GM12878 (cell line): ENCODE data around the gene ATP6V0D1. TPM values are rescaled to one million over a fixed set of nuclear protein-coding genes. Genes with fewer than 3 reads are reported as not detected.

Experiments
- ATAC-seq: fragments of 200-7000 bp; cut with Tn5 transposase; 3 replicates; pipeline ENCODE4 v1.9.1; 2020; ENCODE audit warnings: mild to moderate bottlenecking, moderate library complexity
- BruUV-seq: library from RNA; stranded (reverse); fragments of 400-500 nt; replicated peaks from 2 replicates; lab custom pipeline; 2021; lab: Mats Ljungman, UMichigan
- CTCF ChIA-PET: fragments of 300-600 bp; sonication (Branson Sonifier 250); formaldehyde crosslinking; extraction: SDS; loops from one replicate; lab custom pipeline; 2021; ENCODE audit warnings: inconsistent platforms; lab: Yijun Ruan, JAX
- POLR2A ChIA-PET: fragments of 350-600 bp; formaldehyde crosslinking; extraction: SDS; loops from one replicate; lab custom pipeline; 2021; ENCODE audit warnings: inconsistent platforms; lab: Charles Lee
- RAD21 ChIA-PET: fragments of 300-600 bp; sonication (Branson Sonifier 250); formaldehyde crosslinking; loops from one replicate; lab custom pipeline; 2023; ENCODE audit warnings: antibody characterized with exemption; ENCODE audit not compliant: unreplicated experiment; lab: Charles Lee
- SMC1A ChIA-PET: fragments of 300-600 bp; sonication (Branson Sonifier 250); formaldehyde crosslinking; loops from one replicate; lab custom pipeline; 2023; ENCODE audit not compliant: unreplicated experiment, uncharacterized antibody; lab: Charles Lee
- DNase-seq: peaks from one replicate; pipeline ENCODE4 v3.0.0-alpha.2; 2011; ENCODE audit warnings: low read depth, low spot score
- FAIRE-seq: peaks from 3 replicates; lab custom pipeline; 2011; peaks lifted over from hg19 to GRCh38; lab: Jason Lieb, UNC
- H2AFZ ChIP-seq: 2 replicates; pipeline ENCODE4 v1.6.0; 2011; ENCODE audit warnings: low read depth, low read length, control low read depth; ENCODE audit not compliant: control insufficient read depth
- H3K27ac ChIP-seq: 2 replicates; pipeline ENCODE4 v1.5.1; 2011; ENCODE audit warnings: control low read depth; ENCODE audit not compliant: control insufficient read depth, insufficient read depth
- H3K27me3 ChIP-seq, 2 experiments: replicated peaks in 1 of 2; 2 replicates each; pipeline versions ENCODE4 v1.6.0 to v1.6.1; 2011; ENCODE audit warnings: low read length in 1 of 2; ENCODE audit not compliant: control insufficient read depth in 2 of 2, insufficient read depth in 2 of 2
- H3K36me3 ChIP-seq, 2 experiments: 2 replicates each; pipeline ENCODE4 v1.5.1; 2011; ENCODE audit warnings: low read length in 1 of 2; ENCODE audit not compliant: control insufficient read depth in 2 of 2, insufficient read depth in 2 of 2
- H3K4me1 ChIP-seq: 2 replicates; pipeline ENCODE4 v1.6.1; 2011; ENCODE audit warnings: mild to moderate bottlenecking, low read length, moderate library complexity, mixed read lengths; ENCODE audit not compliant: control insufficient read depth, insufficient read depth
- H3K4me2 ChIP-seq: 2 replicates; pipeline ENCODE4 v1.6.0; 2011; ENCODE audit warnings: control low read depth; ENCODE audit not compliant: control insufficient read depth, insufficient read depth
- H3K4me3 ChIP-seq: fragments of 200-600 bp; sonication (generic); 2 replicates; pipeline ENCODE4 v1.5.1; 2016
- H3K79me2 ChIP-seq: 2 replicates; pipeline ENCODE4 v1.6.0; 2011; ENCODE audit warnings: low read length; ENCODE audit not compliant: control insufficient read depth, insufficient read depth
- H3K9ac ChIP-seq: 2 replicates; pipeline ENCODE4 v1.8.0; 2011; ENCODE audit warnings: low read length, control low read depth, mixed read lengths; ENCODE audit not compliant: control insufficient read depth, insufficient read depth
- H3K9me3 ChIP-seq: replicated peaks from 3 replicates; pipeline ENCODE4 v1.5.1; 2011; ENCODE audit warnings: mild to moderate bottlenecking, low read length; ENCODE audit not compliant: control insufficient read depth, insufficient read depth
- H4K20me1 ChIP-seq: 2 replicates; pipeline ENCODE4 v1.6.0; 2011; ENCODE audit not compliant: control insufficient read depth, insufficient read depth
- ATF2 ChIP-seq: IDR thresholded peaks from 2 replicates; pipeline ENCODE4 v1.6.1; 2012; ENCODE audit warnings: low read length, inconsistent platforms
- CHD4 ChIP-seq: fragments of 200-600 bp; sonication (generic); IDR thresholded peaks from 2 replicates; pipeline ENCODE4 v1.6.1; 2016; ENCODE audit warnings: mild to moderate bottlenecking
- E4F1 ChIP-seq: fragments of 450-650 bp; IDR thresholded peaks from 2 replicates; pipeline ENCODE4 v1.6.1; 2018; ENCODE audit warnings: borderline replicate concordance, mild to moderate bottlenecking; ENCODE audit not compliant: partially characterized antibody
- HCFC1 ChIP-seq: fragments of 150-350 bp; IDR thresholded peaks from 2 replicates; pipeline ENCODE4 v1.6.1; 2014; ENCODE audit warnings: low read length
- KDM1A ChIP-seq: fragments of 200-600 bp; sonication (generic); IDR thresholded peaks from 2 replicates; pipeline ENCODE4 v1.6.1; 2016; ENCODE audit warnings: borderline replicate concordance
- MYB ChIP-seq: fragments of 150-350 bp; IDR thresholded peaks from 2 replicates; pipeline ENCODE4 v1.6.1; 2014; ENCODE audit warnings: mild to moderate bottlenecking, low read depth, low read length, borderline replicate concordance
- NR2F1 ChIP-seq: fragments of 450-650 bp; conservative IDR thresholded peaks from 2 replicates; pipeline ENCODE4 v1.6.1; 2017; ENCODE audit warnings: mild to moderate bottlenecking
- PAX8 ChIP-seq: fragments of 450-650 bp; IDR thresholded peaks from 2 replicates; pipeline ENCODE4 v1.6.1; 2017; ENCODE audit warnings: mild to moderate bottlenecking, moderate library complexity
- SP1 ChIP-seq: IDR thresholded peaks from one replicate; pipeline ENCODE4 v1.6.1; 2011; ENCODE audit warnings: low read depth, low read length
- SRF ChIP-seq, 2 experiments: IDR thresholded peaks; 2 replicates each; pipeline ENCODE4 v1.6.1; 2011; ENCODE audit warnings: low read depth in 2 of 2, low read length in 2 of 2, mild to moderate bottlenecking in 1 of 2, moderate library complexity in 1 of 2
- STAT1 ChIP-seq: fragments of 450-650 bp; conservative IDR thresholded peaks from 2 replicates; pipeline ENCODE4 v1.6.1; 2014; ENCODE audit warnings: antibody characterized with exemption, mild to moderate bottlenecking
- ZNF24 ChIP-seq: fragments of 450-650 bp; IDR thresholded peaks from 2 replicates; pipeline ENCODE4 v1.6.1; 2017; ENCODE audit warnings: antibody characterized with exemption, mild to moderate bottlenecking
- ZNF274 ChIP-seq: IDR thresholded peaks from one replicate; pipeline ENCODE4 v1.8.0; 2011; ENCODE audit not compliant: insufficient read length, insufficient read depth
- WGBS: methylation state at CpG from one replicate; pipeline ENCODE4 v1.1.6; 2016; ENCODE audit warnings: low lambda C conversion rate; ENCODE audit not compliant: insufficient replicate concordance, insufficient coverage; ENCODE audit errors: missing lambda C conversion rate; 5-methylcytosine and 5-hydroxymethylcytosine counted together
- in situ Hi-C: fragments of 300-500 bp; cut with MboI; formaldehyde crosslinking; loops from 9 replicates; pipeline ENCODE4 v1.14.3; 2018; ENCODE audit warnings: mixed read lengths
- intact Hi-C: fragments of 100-400 bp; cut with micrococcal nuclease; formaldehyde crosslinking; loops from one replicate; pipeline ENCODE4 v1.14.2; 2022; ENCODE audit not compliant: unreplicated experiment
- polyA plus RNA-seq, 11 experiments: library from polyadenylated mRNA; depleted of rRNA in 4 of 11; unstranded in 6 of 11; stranded (reverse) in 5 of 11; fragments of >200 nt; fragmentation: Nextera tagmentation in 4 of 11; fragmentation: Illumina TruSeq in 1 of 11; extraction: Ambion mirVana in 4 of 11; extraction: Trizol in 1 of 11; gene quantifications; 1 replicate in 1 of 11; 2 replicates in 10 of 11; pipeline versions ENCODE4 v1.2.1 to v1.2.3, GENCODE V29; 2011 to 2016; ENCODE audit warnings: inconsistent platforms in 2 of 11, missing spikeins in 2 of 11, low read depth in 1 of 11
- total RNA-seq, 4 experiments: library from RNA; depleted of rRNA in 3 of 4; stranded (reverse); fragments of >200 nt in 3 of 4; fragmentation: Illumina TruSeq in 1 of 4; extraction: Trizol in 1 of 4; gene quantifications; 2 replicates each; pipeline versions ENCODE4 v1.2.1 to v1.2.3, GENCODE V29; 2013 to 2021

ATP6V0D1 gene
- total and polyA plus RNA-seq, 10 of the 15 experiments (the other 5 are each of a cell fraction or from before 2014, with no cell fraction given) = 28.1 to 141 (median 70.3) TPM

- no peak for TF ChIP-seq E4F1
- TF ChIP-seq STAT1 = no peak
- no peak for TF ChIP-seq CHD4
- TF ChIP-seq HCFC1 = no peak
- no peak for TF ChIP-seq ZNF24
- TF ChIP-seq SRF (IDR thresholded peaks at IDR 0.05; ENCODE audit: low read depth in 2 of 2, low read length in 2 of 2) = no peak
- no peak for TF ChIP-seq PAX8
Observed at GRCh38 chr16:67426950-67427349, 54.0 kb downstream of the ATP6V0D1 start (continued).

GRCh38 chr16:67426022-67426421 is 54.9 kb downstream of the ATP6V0D1 start:
- Histone ChIP-seq H3K27ac (no peak overlapping the region), H3K4me2 (no peak overlapping the region), H4K20me1 (no peaks in the 10 kb centered on the region), H2AFZ (no peak overlapping the region), H3K79me2 (no peaks in the 10 kb centered on the region), H3K27me3 (peaks cover 11 to 12% of the 10 kb centered on the region in 2 experiments), H3K9ac (no peak overlapping the region), H3K9me3 (no peaks in the 10 kb centered on the region), H3K4me3 (no peak overlapping the region), H3K4me1 (no peaks in the 10 kb centered on the region), H3K36me3 (no peaks in the 10 kb centered on the region)
- in situ Hi-C loops (no loop called here), intact Hi-C loops (no loop called here)
- WGBS = 41% methylated on average over 7 of the region's 7 CpGs
- SMC1A ChIA-PET = interaction anchor here (1.1 to 2.2 kb wide), 3 partner anchors 9 to 50 kb away, joined by 3 to 5 read pairs (median 3); partner anchors contain the start of gene ZDHHC1
- TF ChIP-seq NR2F1 = no peak
- no peak for TF ChIP-seq MYB
- no peak for TF ChIP-seq SP1
- no peak for TF ChIP-seq ZNF274
- TF ChIP-seq KDM1A = no peak
- TF ChIP-seq ATF2 = no peak
- ATAC-seq (no peak), FAIRE-seq (no peak), DNase-seq (no peak)
- POLR2A ChIA-PET = interaction anchor here (0.6 kb wide), 1 partner anchor 151 kb away, joined by 3 read pairs; no protein-coding TSS in a partner anchor
- RAD21 ChIA-PET = interaction anchor here (1.0 to 3.1 kb wide), 3 partner anchors 22 to 165 kb away, joined by 3 to 31 read pairs (median 4); no protein-coding TSS in a partner anchor
- no TSS peak for BruUV-seq
- CTCF ChIA-PET = interaction anchor here (1.1 to 5.6 kb wide), 6 partner anchors 9 to 88 kb away, joined by 3 to 84 read pairs (median 12); partner anchors contain the start of genes ATP6V0D1 and ZDHHC1
